HepG2 (cell line): ENCODE measurements around the gene UNC13D. TPM values are rescaled to one million over a fixed set of nuclear protein-coding genes. Genes with fewer than 3 reads are reported as not detected.

Source experiments
- ARNT2 ChIP-seq: sonication (generic); formaldehyde crosslinking; IDR thresholded peaks from 2 replicates; pipeline ENCODE4 v1.8.0; 2022; ENCODE audit warnings: mild to moderate bottlenecking, low read depth, missing genetic modification reagents, moderate library complexity
- CREB1 ChIP-seq, 2 experiments: fragments of 450-650 bp in 1 of 2; IDR thresholded peaks; 2 replicates each; pipeline ENCODE4 v1.6.1; 2016 to 2017; ENCODE audit warnings: control low read depth in 1 of 2, mild to moderate bottlenecking in 1 of 2, missing compliant biosample characterization in 1 of 2, missing genetic modification characterization in 1 of 2
- CREB3 ChIP-seq: sonication (generic); formaldehyde crosslinking; IDR thresholded peaks from 2 replicates; pipeline ENCODE4 v1.5.0; 2020; ENCODE audit warnings: missing genetic modification reagents
- FOXA3 ChIP-seq: IDR thresholded peaks from 2 replicates; pipeline ENCODE4 v1.6.1; 2016; ENCODE audit warnings: missing genetic modification reagents, missing compliant biosample characterization
- GTF2F1 ChIP-seq: fragments of 150-350 bp; IDR thresholded peaks from 2 replicates; pipeline ENCODE4 v1.6.1; 2014; ENCODE audit warnings: low read length
- JARID2 ChIP-seq: sonication (generic); formaldehyde crosslinking; IDR thresholded peaks from 2 replicates; pipeline ENCODE4 v1.8.1; 2023; ENCODE audit warnings: missing genetic modification reagents, inconsistent platforms; ENCODE audit not compliant: insufficient replicate concordance
- JUN ChIP-seq: sonication (generic); formaldehyde crosslinking; IDR thresholded peaks from 2 replicates; pipeline ENCODE4 v1.4.0; 2020; ENCODE audit warnings: mild to moderate bottlenecking, missing genetic modification reagents
- KMT2B ChIP-seq: IDR thresholded peaks from 2 replicates; pipeline ENCODE4 v1.6.1; 2016; ENCODE audit warnings: missing genetic modification reagents, missing compliant biosample characterization
- MAFF ChIP-seq: IDR thresholded peaks from 2 replicates; pipeline ENCODE4 v1.6.1; 2011; ENCODE audit warnings: low read depth, low read length, improper control_type of control experiment
- MEIS2 ChIP-seq: sonication (generic); formaldehyde crosslinking; IDR thresholded peaks from 2 replicates; pipeline ENCODE4 v1.9.0; 2021; ENCODE audit warnings: mild to moderate bottlenecking, missing genetic modification reagents
- MTA3 ChIP-seq: sonication (generic); formaldehyde crosslinking; IDR thresholded peaks from 2 replicates; pipeline ENCODE4 v1.4.0; 2020; ENCODE audit warnings: missing genetic modification reagents
- POGZ ChIP-seq: sonication (generic); formaldehyde crosslinking; IDR thresholded peaks from 2 replicates; pipeline ENCODE4 v1.4.0; 2020; ENCODE audit warnings: mild to moderate bottlenecking, missing genetic modification reagents
- RFX1 ChIP-seq: fragments of 450-650 bp; IDR thresholded peaks from 2 replicates; pipeline ENCODE4 v1.6.1; 2017
- RORA ChIP-seq: sonication (generic); formaldehyde crosslinking; IDR thresholded peaks from 2 replicates; pipeline ENCODE4 v1.5.0; 2020; ENCODE audit warnings: mild to moderate bottlenecking, missing genetic modification reagents, moderate library complexity
- ZBTB42 ChIP-seq: sonication (generic); formaldehyde crosslinking; IDR thresholded peaks from 2 replicates; pipeline ENCODE4 v1.5.0; 2020; ENCODE audit warnings: mild to moderate bottlenecking, missing genetic modification reagents
- ZBTB44 ChIP-seq: sonication (generic); formaldehyde crosslinking; IDR thresholded peaks from 2 replicates; pipeline ENCODE4 v1.4.0; 2020; ENCODE audit warnings: missing genetic modification reagents
- ZFAT ChIP-seq: sonication (generic); formaldehyde crosslinking; conservative IDR thresholded peaks from 2 replicates; pipeline ENCODE4 v1.8.1; 2023; ENCODE audit warnings: missing genetic modification reagents, inconsistent platforms
- ZNF138 ChIP-seq: sonication (generic); formaldehyde crosslinking; IDR thresholded peaks from 2 replicates; pipeline ENCODE4 v1.5.0; 2020; ENCODE audit warnings: mild to moderate bottlenecking, low read depth, missing genetic modification reagents
- ZNF205 ChIP-seq: IDR thresholded peaks from 2 replicates; pipeline ENCODE4 v1.6.1; 2018; ENCODE audit warnings: missing biosample characterization, missing genetic modification reagents
- ZNF274 ChIP-seq: sonication (generic); formaldehyde crosslinking; IDR thresholded peaks from 2 replicates; pipeline ENCODE4 v1.5.1; 2020; ENCODE audit warnings: mild to moderate bottlenecking, missing genetic modification reagents
- ZNF282 ChIP-seq: fragments of 450-650 bp; IDR thresholded peaks from 2 replicates; pipeline ENCODE4 v1.6.1; 2018; ENCODE audit not compliant: partially characterized antibody
- ZNF562 ChIP-seq: sonication (generic); formaldehyde crosslinking; IDR thresholded peaks from 2 replicates; pipeline ENCODE4 v1.8.0; 2022; ENCODE audit warnings: missing genetic modification reagents, borderline replicate concordance
- ZNF629 ChIP-seq: sonication (generic); formaldehyde crosslinking; conservative IDR thresholded peaks from 2 replicates; pipeline ENCODE4 v1.5.0; 2020; ENCODE audit warnings: missing genetic modification reagents
- ZNF775 ChIP-seq: sonication (generic); formaldehyde crosslinking; IDR thresholded peaks from 2 replicates; pipeline ENCODE4 v1.4.0; 2020; ENCODE audit warnings: missing genetic modification reagents, mild to moderate bottlenecking, moderate library complexity, borderline replicate concordance
- polyA plus RNA-seq, 8 experiments: library from polyadenylated mRNA; depleted of rRNA in 3 of 8; stranded (reverse) in 7 of 8; unstranded in 1 of 8; fragments of >200 nt; fragmentation: Illumina TruSeq in 4 of 8; extraction: Trizol in 4 of 8; gene quantifications; 2 replicates each; pipeline versions ENCODE4 v1.2.1 to v1.2.3, GENCODE V29; 2011 to 2016; ENCODE audit warnings: low read depth in 4 of 8, missing spikeins in 1 of 8, mixed read lengths in 1 of 8; ENCODE audit not compliant: insufficient read depth in 1 of 8
- total RNA-seq, 5 experiments: library from RNA; depleted of rRNA; stranded (reverse); fragments of >200 nt; fragmentation: Illumina TruSeq; extraction: Trizol; gene quantifications; 2 replicates each; pipeline ENCODE4 v1.2.3, GENCODE V29; 2016; ENCODE audit warnings: low read depth in 1 of 5
- TF ChIP-seq, protein P1 (sequence below): sonication (generic); formaldehyde crosslinking; IDR thresholded peaks from 2 replicates; pipeline ENCODE4 v1.4.0; 2020; ENCODE audit warnings: missing genetic modification reagents, borderline replicate concordance

UNC13D gene
- total and polyA plus RNA-seq, 2 of the 13 experiments (the other 11 are each of a cell fraction or from before 2014, with no cell fraction given), result 29.7 to 42.7 TPM

GRCh38 chr17:75876190-75876937, 32.2 kb upstream of the UNC13D start (continued):
- TF ChIP-seq ZBTB44 (CRISPR knock-in tag) (peak; percentile 17; the same call in 1 of the 2 replicates), JUN (CRISPR knock-in tag) (peak; percentile 86; the same call in 1 of the 2 replicates), FOXA3 (CRISPR knock-in tag) (peak; percentile 88), ZNF274 (peak; percentile 54), ZNF775 (CRISPR knock-in tag) (no peak), ZFAT (CRISPR knock-in tag) (no peak), ZBTB42 (no peak), RFX1 (no peak), GTF2F1 (no peak), MTA3 (CRISPR knock-in tag) (no peak), KMT2B (CRISPR knock-in tag) (peak; percentile 65; the same call in 1 of the 2 replicates), CREB1 (IDR thresholded peaks at IDR 0.05) (0 out of 2 replicates have a peak, but pooled peaks have one; percentile 2), CREB1 (CRISPR knock-in tag; IDR thresholded peaks at IDR 0.05) (no peak), ZNF629 (CRISPR knock-in tag) (peak; percentile 61; the same call in 1 of the 2 replicates), POGZ (CRISPR knock-in tag) (peak; percentile 53), RORA (CRISPR knock-in tag) (no peak), MEIS2 (no peak; the same call in 1 of the 2 replicates), ZNF205 (CRISPR knock-in tag) (peak; percentile 68; the same call in 1 of the 2 replicates), JARID2 (CRISPR knock-in tag) (peak; percentile 81), ZNF562 (CRISPR knock-in tag) (no peak), ZNF138 (CRISPR knock-in tag) (no peak; the same call in 1 of the 2 replicates), ARNT2 (CRISPR knock-in tag) (peak; percentile 91; the same call in 1 of the 2 replicates), CREB3 (CRISPR knock-in tag) (peak; percentile 27; the same call in 1 of the 2 replicates), ZNF282 (no peak), MAFF (0 out of 2 replicates have a peak, but pooled peaks have one; percentile 13)
- TF ChIP-seq, protein P1, sequence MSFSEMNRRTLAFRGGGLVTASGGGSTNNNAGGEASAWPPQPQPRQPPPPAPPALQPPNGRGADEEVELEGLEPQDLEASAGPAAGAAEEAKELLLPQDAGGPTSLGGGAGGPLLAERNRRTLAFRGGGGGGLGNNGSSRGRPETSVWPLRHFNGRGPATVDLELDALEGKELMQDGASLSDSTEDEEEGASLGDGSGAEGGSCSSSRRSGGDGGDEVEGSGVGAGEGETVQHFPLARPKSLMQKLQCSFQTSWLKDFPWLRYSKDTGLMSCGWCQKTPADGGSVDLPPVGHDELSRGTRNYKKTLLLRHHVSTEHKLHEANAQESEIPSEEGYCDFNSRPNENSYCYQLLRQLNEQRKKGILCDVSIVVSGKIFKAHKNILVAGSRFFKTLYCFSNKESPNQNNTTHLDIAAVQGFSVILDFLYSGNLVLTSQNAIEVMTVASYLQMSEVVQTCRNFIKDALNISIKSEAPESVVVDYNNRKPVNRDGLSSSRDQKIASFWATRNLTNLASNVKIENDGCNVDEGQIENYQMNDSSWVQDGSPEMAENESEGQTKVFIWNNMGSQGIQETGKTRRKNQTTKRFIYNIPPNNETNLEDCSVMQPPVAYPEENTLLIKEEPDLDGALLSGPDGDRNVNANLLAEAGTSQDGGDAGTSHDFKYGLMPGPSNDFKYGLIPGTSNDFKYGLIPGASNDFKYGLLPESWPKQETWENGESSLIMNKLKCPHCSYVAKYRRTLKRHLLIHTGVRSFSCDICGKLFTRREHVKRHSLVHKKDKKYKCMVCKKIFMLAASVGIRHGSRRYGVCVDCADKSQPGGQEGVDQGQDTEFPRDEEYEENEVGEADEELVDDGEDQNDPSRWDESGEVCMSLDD (CRISPR knock-in tag), result peak; percentile 85; the same call in 1 of the 2 replicates
